ENCODE measurements around the gene DFFB. TPM values are rescaled to one million over a fixed set of nuclear protein-coding genes. Genes with fewer than 3 reads are reported as not detected.

The DFFB gene
- total RNA-seq, 1 donor from 2014 or later = 6.2 TPM

DNA sequence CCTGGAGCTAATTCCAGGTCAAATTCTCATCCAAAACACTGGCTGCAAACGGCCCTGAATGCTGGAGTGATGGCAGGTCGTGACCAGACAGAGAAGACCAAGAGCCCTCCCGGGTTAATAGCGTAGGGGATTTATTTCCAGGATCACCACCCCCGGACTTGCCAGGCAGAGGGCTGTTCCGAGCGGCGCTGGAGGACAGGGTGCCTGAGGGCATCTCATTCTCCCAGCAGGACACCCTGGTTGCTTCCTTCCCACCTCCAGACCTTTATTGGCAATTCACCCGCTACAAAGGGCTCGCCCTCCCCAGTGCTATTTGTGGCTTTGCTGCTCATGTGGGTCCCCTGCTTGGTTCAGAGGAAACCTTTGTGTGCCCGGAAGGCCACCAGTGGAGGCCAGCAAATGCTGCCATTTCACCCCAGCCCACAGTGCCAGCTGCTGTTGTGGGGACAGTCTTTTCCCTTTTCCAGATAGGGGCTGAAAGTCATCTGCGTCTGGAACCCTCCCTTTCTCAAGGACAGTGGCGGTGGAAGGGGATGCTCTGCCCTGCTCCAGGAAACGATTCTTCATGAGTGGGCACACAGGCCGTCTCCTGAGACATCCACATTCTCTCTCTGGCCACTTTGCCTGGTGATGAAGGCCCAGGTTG, 61.8 kb downstream of the DFFB start:
- DNase-seq (ENCODE audit: low read depth) = no peak
- TF ChIP-seq, protein P1, sequence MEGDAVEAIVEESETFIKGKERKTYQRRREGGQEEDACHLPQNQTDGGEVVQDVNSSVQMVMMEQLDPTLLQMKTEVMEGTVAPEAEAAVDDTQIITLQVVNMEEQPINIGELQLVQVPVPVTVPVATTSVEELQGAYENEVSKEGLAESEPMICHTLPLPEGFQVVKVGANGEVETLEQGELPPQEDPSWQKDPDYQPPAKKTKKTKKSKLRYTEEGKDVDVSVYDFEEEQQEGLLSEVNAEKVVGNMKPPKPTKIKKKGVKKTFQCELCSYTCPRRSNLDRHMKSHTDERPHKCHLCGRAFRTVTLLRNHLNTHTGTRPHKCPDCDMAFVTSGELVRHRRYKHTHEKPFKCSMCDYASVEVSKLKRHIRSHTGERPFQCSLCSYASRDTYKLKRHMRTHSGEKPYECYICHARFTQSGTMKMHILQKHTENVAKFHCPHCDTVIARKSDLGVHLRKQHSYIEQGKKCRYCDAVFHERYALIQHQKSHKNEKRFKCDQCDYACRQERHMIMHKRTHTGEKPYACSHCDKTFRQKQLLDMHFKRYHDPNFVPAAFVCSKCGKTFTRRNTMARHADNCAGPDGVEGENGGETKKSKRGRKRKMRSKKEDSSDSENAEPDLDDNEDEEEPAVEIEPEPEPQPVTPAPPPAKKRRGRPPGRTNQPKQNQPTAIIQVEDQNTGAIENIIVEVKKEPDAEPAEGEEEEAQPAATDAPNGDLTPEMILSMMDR (conservative IDR thresholded peaks at IDR 0.05; ENCODE audit: low read depth, low read length) = no peak
- H3K4me3 ChIP-seq (ENCODE audit: low read depth, low read length) = no peak overlapping the region

DNA sequence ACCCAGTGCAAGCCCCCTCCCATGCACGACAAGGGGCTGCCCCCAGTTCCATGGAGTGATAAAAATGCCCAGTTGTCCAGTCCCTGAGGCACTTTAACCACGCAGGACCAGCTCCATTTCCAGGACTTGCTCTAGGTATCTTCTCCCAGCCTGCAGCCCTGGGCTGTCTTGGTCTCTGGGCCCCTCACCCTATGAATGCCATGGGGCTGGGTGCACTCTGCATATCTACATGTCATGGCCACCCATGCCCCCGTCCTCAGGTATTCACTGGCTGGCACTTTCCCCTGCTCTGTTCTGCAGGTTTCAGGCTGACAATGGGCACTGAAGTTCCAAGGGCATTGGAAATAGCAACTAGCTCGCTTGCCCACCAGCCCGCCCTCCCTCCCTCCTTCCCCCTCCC, 62.4 kb downstream of the DFFB start:
- DNase-seq (ENCODE audit: low read depth) = no peak
- H3K4me3 ChIP-seq (ENCODE audit: low read depth, low read length) = no peak overlapping the region
- TF ChIP-seq, protein P1 (conservative IDR thresholded peaks at IDR 0.05; ENCODE audit: low read depth, low read length) = no peak

DNA sequence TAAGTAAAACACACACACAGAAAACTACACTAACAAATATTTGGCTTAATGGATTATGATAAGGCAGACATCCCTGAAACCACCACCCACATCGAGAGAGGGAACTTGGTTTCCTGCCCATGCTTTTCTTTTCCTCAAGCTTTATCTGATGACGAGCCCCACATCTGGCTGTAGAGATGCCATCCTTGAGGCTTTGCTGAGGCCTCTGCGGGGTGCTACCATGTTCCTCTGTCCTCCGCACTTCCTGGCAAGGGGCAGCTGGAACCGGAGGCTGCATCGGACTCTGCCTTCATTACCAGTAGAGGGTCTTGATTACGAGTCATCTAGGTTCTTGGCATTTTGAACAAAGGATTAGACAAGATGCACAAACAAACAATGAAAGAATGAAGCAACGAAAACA, 64.5 kb downstream of the DFFB start:
- H3K4me3 ChIP-seq (ENCODE audit: low read depth, low read length) = no peak overlapping the region
- no peak for DNase-seq (ENCODE audit: low read depth)
- TF ChIP-seq, protein P1 (conservative IDR thresholded peaks at IDR 0.05; ENCODE audit: low read depth, low read length) = no peak

DNA sequence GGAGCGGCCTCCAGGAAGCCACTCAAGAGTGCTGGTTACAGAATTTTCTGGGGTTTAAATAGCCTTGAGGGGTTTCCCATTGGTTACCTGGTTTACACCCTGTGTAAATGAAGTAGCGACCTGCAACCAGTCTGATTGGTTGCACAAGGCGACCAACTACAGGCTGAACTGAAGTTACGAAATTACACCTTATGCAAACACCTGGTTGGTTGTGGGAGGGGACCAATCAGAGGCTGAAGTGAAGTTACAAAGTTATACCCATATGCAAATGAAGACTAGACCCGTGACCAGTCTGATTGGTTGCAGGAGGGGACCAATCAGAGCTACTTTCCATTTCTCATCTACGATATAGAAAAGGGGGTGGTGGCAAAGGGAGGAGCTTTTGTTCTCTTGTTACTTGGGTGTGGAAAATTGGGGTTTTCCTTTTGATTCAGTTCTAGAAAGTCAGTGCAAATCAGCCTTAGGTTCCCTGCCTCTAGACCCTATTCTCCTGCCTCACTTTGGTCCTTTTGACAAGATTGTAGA, 65.0 kb downstream of the DFFB start:
- TF ChIP-seq, protein P1 (conservative IDR thresholded peaks at IDR 0.05; ENCODE audit: low read depth, low read length) = no peak
- DNase-seq (ENCODE audit: low read depth) = no peak
- no peak overlapping the region for H3K4me3 ChIP-seq (ENCODE audit: low read depth, low read length)

DNA sequence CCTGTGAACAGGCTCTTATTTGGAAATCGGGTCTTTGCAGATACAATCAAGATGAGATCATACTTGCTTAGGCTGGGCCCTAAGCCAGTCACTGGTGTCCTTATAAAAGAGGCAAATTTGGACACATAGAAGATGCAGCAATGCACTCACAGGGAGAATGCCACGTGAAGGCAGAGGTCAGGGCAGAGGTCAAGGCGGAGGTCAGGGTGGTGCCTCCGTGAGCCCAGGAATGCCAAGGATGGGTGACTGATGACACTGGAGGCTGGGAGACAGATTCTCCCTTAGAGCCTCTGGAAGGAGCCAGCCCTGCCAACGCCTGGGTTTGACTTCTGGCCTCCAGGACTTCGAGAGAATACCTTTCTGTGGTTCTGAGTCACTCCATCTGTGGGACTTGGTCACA, 65.6 kb downstream of the DFFB start:
- DNase-seq (ENCODE audit: low read depth) = no peak
- TF ChIP-seq, protein P1 (conservative IDR thresholded peaks at IDR 0.05; ENCODE audit: low read depth, low read length) = no peak
- no peak overlapping the region for H3K4me3 ChIP-seq (ENCODE audit: low read depth, low read length)

DNA sequence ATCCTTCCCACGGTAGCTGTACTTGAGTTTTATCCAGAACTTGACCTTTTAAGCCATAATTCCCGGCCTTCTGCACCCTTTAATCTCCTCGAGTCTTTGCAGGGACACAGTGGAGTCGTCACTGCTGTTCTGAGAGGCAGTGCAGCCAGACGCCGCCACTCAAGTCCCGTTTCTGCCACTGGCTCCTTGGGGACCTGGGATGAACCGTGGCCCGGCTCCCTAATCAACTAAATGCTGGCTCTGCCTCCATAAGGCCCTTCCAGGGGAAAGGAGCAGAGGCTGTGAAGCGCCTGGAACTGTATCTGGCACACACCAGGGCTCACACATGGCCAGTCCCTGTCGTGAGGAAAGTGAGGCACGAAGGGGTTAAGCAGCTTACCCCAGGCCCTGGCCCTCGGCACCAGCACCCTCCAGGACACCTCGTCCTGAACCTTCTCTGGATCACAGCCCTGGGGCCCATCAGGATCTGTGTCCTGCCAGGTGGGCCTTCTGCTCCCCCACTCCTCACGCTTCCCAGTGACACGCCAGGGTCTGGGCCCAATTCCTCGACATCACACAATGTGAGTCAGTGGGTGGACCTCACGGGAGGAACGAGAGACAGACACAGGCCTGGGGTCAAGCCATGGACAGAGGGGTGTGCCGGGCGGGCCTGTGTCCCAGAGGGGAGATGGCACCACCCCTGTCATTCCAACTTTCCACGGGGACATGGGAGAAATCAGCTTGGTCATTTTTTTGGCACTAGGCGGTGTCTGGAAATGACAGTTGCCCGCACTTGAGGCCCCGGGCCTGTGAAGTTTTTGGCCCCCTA, 66.3 kb downstream of the DFFB start:
- no peak overlapping the region for H3K4me3 ChIP-seq (ENCODE audit: low read depth, low read length)
- no peak for DNase-seq (ENCODE audit: low read depth)
- TF ChIP-seq, protein P1 (conservative IDR thresholded peaks at IDR 0.05; ENCODE audit: low read depth, low read length) = no peak
